Measurements from ENCODE around the gene SLC35F3.

SLC35F3 gene

DNA sequence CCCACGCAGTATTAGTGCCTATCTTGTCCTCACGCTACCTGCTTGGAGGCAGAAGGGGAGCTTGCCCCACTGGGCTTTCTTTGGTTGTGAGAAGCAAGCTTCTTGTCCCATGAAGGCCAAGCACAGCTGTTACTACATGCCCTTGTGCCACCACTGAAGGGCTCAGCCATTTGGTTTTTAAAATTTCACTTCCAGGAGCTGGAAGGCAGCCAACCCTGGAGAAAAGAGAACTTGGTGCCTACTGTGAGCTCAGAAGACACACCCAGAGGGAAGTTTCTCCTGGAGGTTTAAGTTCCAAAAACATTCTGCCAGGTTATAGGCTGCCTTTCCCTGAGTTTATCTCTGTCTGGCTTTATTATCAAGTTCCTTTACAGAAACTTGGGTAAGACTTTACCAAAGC, 187.4 kb downstream of the SLC35F3 start:
- no peak for DNase-seq (ENCODE audit: low read depth)
- H3K4me3 ChIP-seq (ENCODE audit: low read depth, low read length) = no peak overlapping the region
- TF ChIP-seq CTCF (IDR thresholded peaks at IDR 0.05; ENCODE audit: low read depth, low read length) (no peak), MAX (IDR thresholded peaks at IDR 0.05; ENCODE audit: low read depth, low read length) (no peak), POLR2A (IDR thresholded peaks at IDR 0.05; ENCODE audit: extremely low read depth, insufficient read length) (no peak), MYC (IDR thresholded peaks at IDR 0.05; ENCODE audit: low read depth, low read length) (no peak)

GRCh38 chr1:234093107-234093506, 188.6 kb downstream of the SLC35F3 start:
- no peak for DNase-seq (ENCODE audit: low read depth)
- TF ChIP-seq CTCF (IDR thresholded peaks at IDR 0.05; ENCODE audit: low read depth, low read length) = no peak
- no peak for TF ChIP-seq MAX (IDR thresholded peaks at IDR 0.05; ENCODE audit: low read depth, low read length)
- no peak for TF ChIP-seq POLR2A (IDR thresholded peaks at IDR 0.05; ENCODE audit: extremely low read depth, insufficient read length)
- TF ChIP-seq MYC (IDR thresholded peaks at IDR 0.05; ENCODE audit: low read depth, low read length) = no peak

DNA sequence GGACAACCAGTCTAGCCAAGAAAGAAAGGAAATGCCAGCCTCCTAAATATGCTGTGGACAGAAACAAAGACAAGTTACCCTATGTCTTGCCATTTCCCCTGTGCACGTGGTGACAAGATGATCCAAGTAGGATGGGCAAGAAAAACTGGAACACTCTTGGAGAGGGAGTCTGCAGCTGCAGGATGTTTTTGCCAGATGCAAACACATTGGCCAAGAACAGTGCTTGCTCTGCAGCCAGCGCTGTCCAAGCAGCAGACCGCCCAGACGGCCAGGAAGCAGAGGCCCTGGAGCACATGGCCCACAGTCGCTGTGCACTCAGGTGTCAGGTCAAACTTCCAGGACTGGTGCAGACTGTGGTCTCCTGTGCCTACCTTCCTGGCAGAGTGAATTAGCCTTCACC, 189.3 kb downstream of the SLC35F3 start:
- no peak overlapping the region for H3K4me3 ChIP-seq (ENCODE audit: low read depth, low read length)
- DNase-seq (ENCODE audit: low read depth) = no peak
- no peak for TF ChIP-seq MYC (IDR thresholded peaks at IDR 0.05; ENCODE audit: low read depth, low read length)
- no peak for TF ChIP-seq MAX (IDR thresholded peaks at IDR 0.05; ENCODE audit: low read depth, low read length)
- no peak for TF ChIP-seq CTCF (IDR thresholded peaks at IDR 0.05; ENCODE audit: low read depth, low read length)
- no peak for TF ChIP-seq POLR2A (IDR thresholded peaks at IDR 0.05; ENCODE audit: extremely low read depth, insufficient read length)

More at GRCh38 chr1:234093107-234093506, 188.6 kb downstream of the SLC35F3 start:
- H3K4me3 ChIP-seq (ENCODE audit: low read depth, low read length) = no peak overlapping the region

GRCh38 chr1:234094172-234094571, 189.7 kb downstream of the SLC35F3 start:
- no peak for DNase-seq (ENCODE audit: low read depth)
- H3K4me3 ChIP-seq (ENCODE audit: low read depth, low read length) = no peak overlapping the region
- TF ChIP-seq CTCF (IDR thresholded peaks at IDR 0.05; ENCODE audit: low read depth, low read length) (no peak), MAX (IDR thresholded peaks at IDR 0.05; ENCODE audit: low read depth, low read length) (no peak), MYC (IDR thresholded peaks at IDR 0.05; ENCODE audit: low read depth, low read length) (no peak)

DNA sequence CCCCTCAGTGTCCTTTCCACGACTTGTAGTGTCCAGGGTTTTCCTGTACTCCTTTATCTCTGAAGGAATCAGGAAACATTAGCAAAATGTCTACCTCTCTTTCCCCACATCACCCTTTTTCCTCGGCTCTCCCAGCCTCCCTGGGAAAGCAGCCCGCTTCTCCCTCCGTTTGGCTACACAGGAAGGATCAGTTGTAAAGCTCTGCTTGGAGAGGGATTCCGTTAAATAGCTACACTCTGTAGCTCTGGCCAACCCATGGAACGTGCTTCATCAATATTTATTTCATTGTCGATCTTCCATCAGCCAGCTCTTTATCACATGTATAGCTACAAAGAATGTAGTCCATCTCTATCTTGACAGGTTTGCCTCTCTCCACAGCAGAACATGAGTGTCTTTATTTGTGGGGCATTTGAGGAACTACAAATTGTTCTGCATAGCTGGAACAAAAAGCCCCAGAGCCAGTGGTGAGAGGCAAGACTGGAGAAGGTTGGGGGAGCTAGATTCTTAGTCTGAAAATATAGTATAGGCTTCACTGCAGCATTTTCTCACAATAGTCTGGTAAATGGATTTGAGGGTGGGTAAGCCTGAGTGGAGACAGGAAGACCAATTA, 191.8 kb downstream of the SLC35F3 start:
- H3K4me3 ChIP-seq (ENCODE audit: low read depth, low read length) = no peak overlapping the region
- no peak for DNase-seq (ENCODE audit: low read depth)
- TF ChIP-seq MAX (IDR thresholded peaks at IDR 0.05; ENCODE audit: low read depth, low read length) = no peak
- no peak for TF ChIP-seq CTCF (IDR thresholded peaks at IDR 0.05; ENCODE audit: low read depth, low read length)
- no peak for TF ChIP-seq MYC (IDR thresholded peaks at IDR 0.05; ENCODE audit: low read depth, low read length)
- TF ChIP-seq POLR2A (IDR thresholded peaks at IDR 0.05; ENCODE audit: extremely low read depth, insufficient read length) = no peak

All from NB4 (cell line).